Esophagus squamous epithelium (tissue), 5 donors: ENCODE measurements around the gene ERC2. TPM values are rescaled to one million over a fixed set of nuclear protein-coding genes. Genes with fewer than 3 reads are reported as not detected.

Experiments used
- DNase-seq: peaks from one replicate; lab custom pipeline; 2025; lab: John Stamatoyannopoulos, UW
- H3K27ac ChIP-seq, 4 donors: fragments of 200-600 bp; sonication (generic); one replicate each; pipeline ENCODE4 v1.5.1; 2016 to 2019; ENCODE audit warnings: mild to moderate bottlenecking in 1 of 4
- H3K27me3 ChIP-seq, 4 donors: fragments of 200-600 bp; sonication (generic); 1 replicate in 3 of 4; 2 replicates in 1 of 4; pipeline versions ENCODE4 v1.5.1 to v1.6.0; 2017 to 2021; ENCODE audit warnings: antibody characterized with exemption in 1 of 4
- H3K36me3 ChIP-seq, 3 donors: fragments of 200-600 bp; sonication (generic); one replicate each; pipeline ENCODE4 v1.5.1; 2016 to 2019
- H3K4me1 ChIP-seq, 3 donors: fragments of 200-600 bp; sonication (generic); one replicate each; pipeline ENCODE4 v1.5.1; 2017 to 2019
- H3K4me3 ChIP-seq, 4 donors: fragments of 200-600 bp; sonication (generic); 1 replicate in 3 of 4; 2 replicates in 1 of 4; pipeline ENCODE4 v1.5.1; 2016 to 2019; ENCODE audit warnings: mild to moderate bottlenecking in 2 of 4, moderate library complexity in 1 of 4
- H3K9me3 ChIP-seq, 3 donors: fragments of 200-600 bp; sonication (generic); one replicate each; pipeline ENCODE4 v1.5.1; 2016 to 2019
- POLR2A ChIP-seq, 4 donors: fragments of 450-650 bp; IDR thresholded peaks; one replicate each; pipeline ENCODE4 v1.6.1; 2017; ENCODE audit warnings: antibody characterized with exemption in 4 of 4, mild to moderate bottlenecking in 4 of 4, moderate library complexity in 3 of 4
- WGBS, 2 donors: methylation state at CpG; one replicate each; pipeline ENCODE4 v1.1.5; 2018; 5-methylcytosine and 5-hydroxymethylcytosine counted together
- intact Hi-C: fragments of 100-400 bp; cut with DNase I; formaldehyde crosslinking; loops from one replicate; pipeline ENCODE4 v1.15.0; 2022
- total RNA-seq, 4 donors: library from RNA; depleted of rRNA; stranded (reverse); fragments of >200 nt; gene quantifications; one replicate each; pipeline ENCODE4 v1.1.0, GENCODE V29; 2016
- TF ChIP-seq, protein P1 (sequence below), 6 experiments: fragments of 450-650 bp in 4 of 6; fragments of 200-600 bp in 2 of 6; sonication (generic) in 2 of 6; IDR thresholded peaks; one replicate each; pipeline ENCODE4 v1.5.1; 2016 to 2019; ENCODE audit warnings: antibody characterized with exemption in 6 of 6, mild to moderate bottlenecking in 4 of 6, moderate library complexity in 4 of 6
- donor health status: DM: yes; HTN: yes; CAD: no.

ERC2 gene
- total RNA-seq, 4 donors from 2014 or later, result 0.12 to 1.9 (median 0.86) TPM

- DNase-seq, result no peak
- Histone ChIP-seq H3K9me3 (no peaks in the 10 kb centered on the region), H3K36me3 (no peaks in the 10 kb centered on the region), H3K27me3 (no peaks in the 10 kb centered on the region), H3K4me3 (no peak overlapping the region), H3K4me1 (no peaks in the 10 kb centered on the region), H3K27ac (no peak overlapping the region)
- intact Hi-C loops, result no loop called here
- TF ChIP-seq, protein P1, sequence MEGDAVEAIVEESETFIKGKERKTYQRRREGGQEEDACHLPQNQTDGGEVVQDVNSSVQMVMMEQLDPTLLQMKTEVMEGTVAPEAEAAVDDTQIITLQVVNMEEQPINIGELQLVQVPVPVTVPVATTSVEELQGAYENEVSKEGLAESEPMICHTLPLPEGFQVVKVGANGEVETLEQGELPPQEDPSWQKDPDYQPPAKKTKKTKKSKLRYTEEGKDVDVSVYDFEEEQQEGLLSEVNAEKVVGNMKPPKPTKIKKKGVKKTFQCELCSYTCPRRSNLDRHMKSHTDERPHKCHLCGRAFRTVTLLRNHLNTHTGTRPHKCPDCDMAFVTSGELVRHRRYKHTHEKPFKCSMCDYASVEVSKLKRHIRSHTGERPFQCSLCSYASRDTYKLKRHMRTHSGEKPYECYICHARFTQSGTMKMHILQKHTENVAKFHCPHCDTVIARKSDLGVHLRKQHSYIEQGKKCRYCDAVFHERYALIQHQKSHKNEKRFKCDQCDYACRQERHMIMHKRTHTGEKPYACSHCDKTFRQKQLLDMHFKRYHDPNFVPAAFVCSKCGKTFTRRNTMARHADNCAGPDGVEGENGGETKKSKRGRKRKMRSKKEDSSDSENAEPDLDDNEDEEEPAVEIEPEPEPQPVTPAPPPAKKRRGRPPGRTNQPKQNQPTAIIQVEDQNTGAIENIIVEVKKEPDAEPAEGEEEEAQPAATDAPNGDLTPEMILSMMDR (IDR thresholded peaks at IDR 0.05), result no peak
- TF ChIP-seq POLR2A (IDR thresholded peaks at IDR 0.05), result no peak
- 73 to 92% methylated on average over 2 to 4 of the region's 4 CpGs for WGBS, 2 donors
Measured at GRCh38 chr3:55538158-55538557, 930.1 kb downstream of the ERC2 start.

DNA sequence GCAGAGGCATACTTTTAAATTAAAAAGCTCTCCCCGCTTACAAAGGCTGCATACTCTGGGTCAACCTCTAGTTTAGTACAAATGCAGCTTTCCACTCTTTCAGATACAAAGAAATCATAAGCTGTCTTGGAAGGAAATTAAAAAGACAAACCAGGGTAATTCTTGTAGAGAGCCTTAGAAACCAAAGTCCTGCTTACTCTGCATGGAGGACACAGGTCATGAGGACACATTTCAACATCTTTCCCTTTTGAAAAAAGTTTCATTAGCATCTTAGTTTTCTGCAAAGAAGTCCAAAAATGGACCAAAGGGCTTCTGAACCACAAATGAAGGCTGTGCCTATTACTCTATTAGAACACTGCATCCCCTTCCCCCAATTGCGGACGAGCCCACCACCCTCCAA, 930.7 kb downstream of the ERC2 start:
- H3K36me3 ChIP-seq, result no peaks in the 10 kb centered on the region
- no peak for TF ChIP-seq POLR2A (IDR thresholded peaks at IDR 0.05)
- TF ChIP-seq, protein P1 (IDR thresholded peaks at IDR 0.05), result no peak
- DNase-seq, result no peak
- no peak overlapping the region for H3K27ac ChIP-seq
- no peaks in the 10 kb centered on the region for H3K9me3 ChIP-seq
- H3K4me3 ChIP-seq, result no peak overlapping the region
- no peaks in the 10 kb centered on the region for H3K27me3 ChIP-seq
- 91 to 96% methylated on average over 3 of the region's 3 CpGs for WGBS, 2 donors
- intact Hi-C loops, result no loop called here
- no peaks in the 10 kb centered on the region for H3K4me1 ChIP-seq

- no peaks in the 10 kb centered on the region for H3K9me3 ChIP-seq
- intact Hi-C loops, result no loop called here
- H3K27ac ChIP-seq, result no peak overlapping the region
- no peaks in the 10 kb centered on the region for H3K4me1 ChIP-seq
- no peak for TF ChIP-seq POLR2A (IDR thresholded peaks at IDR 0.05)
- TF ChIP-seq, protein P1 (IDR thresholded peaks at IDR 0.05), result no peak
- no peaks in the 10 kb centered on the region for H3K36me3 ChIP-seq
- WGBS, 2 donors, result 89 to 97% methylated on average over 7 of the region's 7 CpGs
- no peak for DNase-seq
- H3K4me3 ChIP-seq, result no peak overlapping the region
- H3K27me3 ChIP-seq, result no peaks in the 10 kb centered on the region
Measured at GRCh38 chr3:55537129-55537528, 931.1 kb downstream of the ERC2 start.

DNA sequence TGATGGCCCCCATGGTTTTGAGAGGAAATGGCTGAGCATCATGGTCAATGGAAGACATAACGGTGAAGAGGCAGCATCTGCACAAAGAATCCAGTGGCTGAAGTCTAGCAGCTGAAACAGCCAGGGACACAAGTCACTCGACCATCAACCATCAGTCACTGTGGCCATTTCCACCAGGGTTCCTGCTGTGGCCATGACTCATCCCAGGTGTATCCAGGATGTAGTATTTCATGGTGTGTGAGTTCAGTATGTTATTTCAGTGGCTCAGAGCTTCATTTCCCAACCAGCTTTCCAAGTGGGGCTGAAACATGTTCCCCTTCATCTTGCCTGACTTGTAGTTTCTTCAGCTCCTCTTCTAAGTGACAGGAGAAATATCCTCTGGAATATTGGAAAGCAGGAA, 933.4 kb downstream of the ERC2 start:
- no peak for TF ChIP-seq POLR2A (IDR thresholded peaks at IDR 0.05)
- TF ChIP-seq, protein P1 (IDR thresholded peaks at IDR 0.05), result no peak
- intact Hi-C loops, result no loop called here
- Histone ChIP-seq H3K4me1 (peaks cover 0 to 8% (median 0%) of the 10 kb centered on the region in 3 donors), H3K27ac (no peak overlapping the region), H3K36me3 (no peaks in the 10 kb centered on the region), H3K27me3 (no peaks in the 10 kb centered on the region), H3K9me3 (no peaks in the 10 kb centered on the region), H3K4me3 (no peak overlapping the region)
- no peak for DNase-seq
- WGBS, 2 donors, result 84 to 85% methylated on average over 2 of the region's 2 CpGs

DNA sequence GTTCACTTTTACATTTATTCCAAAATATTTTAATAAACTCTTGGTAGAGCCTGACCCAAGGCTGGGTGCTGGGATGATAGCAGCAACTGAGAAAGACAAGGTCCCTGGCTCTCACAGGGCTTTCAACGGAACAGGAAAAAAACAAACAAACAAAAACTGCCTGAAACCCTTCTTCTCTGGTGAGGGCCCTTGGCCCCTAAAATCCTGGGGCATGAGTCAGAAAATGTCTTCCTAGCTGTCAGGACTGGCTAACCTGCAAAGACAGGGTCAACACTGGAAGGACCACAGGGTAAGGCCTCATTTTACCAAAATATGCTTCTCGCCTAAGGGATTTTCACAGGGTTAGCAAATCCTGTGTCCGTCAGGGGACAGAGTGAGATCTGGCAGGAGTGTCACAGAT, 935.5 kb downstream of the ERC2 start:
- no peaks in the 10 kb centered on the region for H3K36me3 ChIP-seq
- H3K4me1 ChIP-seq, result peaks cover 0 to 10% (median 0%) of the 10 kb centered on the region in 3 donors
- no peak overlapping the region for H3K27ac ChIP-seq
- TF ChIP-seq, protein P1 (IDR thresholded peaks at IDR 0.05), result no peak
- TF ChIP-seq POLR2A (IDR thresholded peaks at IDR 0.05), result no peak
- 89% methylated on average over 3 of the region's 3 CpGs; no CpG with 5 or more reads in 1 of the 2 donors for WGBS, 2 donors
- no peak for DNase-seq
- H3K27me3 ChIP-seq, result no peaks in the 10 kb centered on the region
- no peak overlapping the region for H3K4me3 ChIP-seq
- H3K9me3 ChIP-seq, result no peaks in the 10 kb centered on the region
- intact Hi-C loops, result no loop called here
